Activated T-cell treated with anti-CD3 and anti-CD28 coated beads for 1 hour (primary cell): ENCODE measurements around the gene GGA1.
"Not testable (repeated sequence)": the region's sequence is repeated elsewhere in the genome, so short reads cannot be mapped to it uniquely, and the experiment has no call there.

Source experiments
- DNase-seq: peaks from one replicate; pipeline ENCODE4 v3.0.0-alpha.2; 2020; ENCODE audit warnings: low read depth

Gene GGA1

DNA sequence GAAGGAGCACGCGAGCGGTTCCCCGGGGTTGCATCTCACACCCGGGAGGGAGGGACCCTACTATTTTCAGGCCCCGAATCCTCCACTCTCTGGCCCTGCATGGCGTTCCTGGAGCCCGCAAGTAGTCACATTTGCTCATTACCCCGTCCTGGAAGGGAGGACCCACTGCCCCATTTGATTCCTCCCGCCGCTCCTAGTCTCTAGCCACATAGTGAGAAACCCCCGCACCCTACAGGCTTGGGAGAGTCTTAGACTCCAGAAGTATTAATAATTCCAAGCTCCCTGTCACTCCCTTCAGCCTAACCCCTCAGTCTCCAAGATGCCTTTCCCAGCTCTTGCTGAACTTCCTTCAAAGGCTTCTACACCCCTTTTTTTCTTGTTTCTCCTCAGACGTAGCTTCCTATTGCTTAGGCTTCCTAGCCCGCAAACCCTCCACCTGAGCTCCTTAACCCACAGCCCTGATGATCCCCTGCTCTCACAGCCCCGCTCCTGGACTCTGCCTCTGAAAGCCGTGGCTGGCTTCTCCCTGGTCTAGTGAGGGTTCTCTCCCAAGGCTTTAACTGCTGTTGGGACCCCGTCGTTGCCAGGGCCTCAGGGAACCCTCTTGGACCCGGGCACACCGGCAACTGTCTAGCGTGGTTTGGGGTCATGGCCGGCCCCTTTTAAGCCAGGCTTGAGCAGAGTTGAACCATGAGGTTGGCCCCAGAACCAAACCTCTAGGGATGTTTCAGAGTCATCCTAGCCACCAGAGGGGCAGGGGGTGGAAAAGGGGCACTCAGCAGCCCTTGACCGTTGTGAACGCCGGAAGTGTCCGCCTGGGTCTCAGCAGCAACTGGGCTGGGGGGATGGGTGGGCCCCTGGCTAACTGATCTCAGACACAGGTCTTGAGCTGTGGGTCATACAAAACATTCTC lies 862 bp downstream of the GGA1 start:
- no peak for DNase-seq

DNA sequence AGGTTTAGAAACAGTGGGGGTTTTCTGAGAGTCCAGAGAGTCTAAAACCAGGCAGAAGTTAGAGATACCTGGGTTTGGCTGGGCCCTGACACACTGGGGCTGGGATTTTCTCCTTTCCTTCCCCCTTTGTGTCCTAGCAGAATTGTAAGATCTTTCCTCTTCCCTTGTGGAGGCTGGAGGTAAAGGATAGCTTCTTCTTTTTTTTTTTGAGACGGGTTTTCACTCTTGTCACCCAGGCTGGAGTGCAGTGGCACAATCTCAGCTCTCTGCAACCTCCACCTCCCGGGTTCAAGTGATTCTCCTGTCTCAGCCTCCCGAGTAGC lies 1.5 kb downstream of the GGA1 start:
- not testable (repeated sequence) for DNase-seq

- no peak for DNase-seq
Measured at GRCh38 chr22:37610480-37611129, 2.0 kb downstream of the GGA1 start.

GRCh38 chr22:37611207-37611606 lies 2.6 kb downstream of the GGA1 start:
- DNase-seq, result no peak

DNA sequence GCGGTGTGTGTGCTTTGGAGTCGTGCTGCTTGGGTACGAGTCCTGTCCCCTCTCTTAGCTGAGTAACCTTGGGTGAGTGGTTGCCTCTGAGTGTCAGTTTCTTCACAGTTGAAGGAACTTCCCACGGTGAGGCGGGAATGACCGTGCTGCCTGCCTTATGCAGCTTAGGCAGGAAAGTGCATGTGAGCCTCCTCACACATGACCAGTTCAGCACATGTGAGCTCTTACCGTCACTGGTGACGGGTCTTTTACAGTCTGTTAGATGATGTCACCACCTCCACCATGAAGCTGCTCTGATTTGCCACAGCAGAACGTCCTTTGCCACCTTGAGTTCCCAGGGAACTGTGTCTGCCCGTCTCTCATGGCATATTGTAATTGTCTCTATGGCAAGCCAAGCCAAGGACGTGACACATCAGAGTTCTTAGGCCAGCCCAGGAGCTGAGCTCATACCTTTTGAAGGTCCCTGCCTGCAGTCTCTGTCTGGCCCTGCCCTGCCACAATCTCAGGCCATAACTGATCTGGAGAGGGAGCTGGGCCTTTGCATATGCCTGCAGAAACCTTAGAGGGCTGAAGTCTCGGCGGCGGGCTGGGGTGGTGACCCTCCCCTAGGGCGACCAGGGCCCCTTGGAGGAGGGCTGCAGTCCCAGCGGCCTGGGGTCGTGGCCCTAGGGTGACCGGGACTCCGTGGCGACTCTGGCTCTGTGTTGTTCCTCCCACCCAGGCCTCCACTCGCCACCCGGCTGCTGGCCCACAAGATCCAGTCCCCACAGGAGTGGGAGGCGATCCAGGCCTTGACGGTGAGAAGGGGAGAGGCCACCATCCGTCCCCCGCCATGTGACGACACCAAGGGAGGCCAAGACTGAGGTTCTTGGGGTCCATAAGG lies 7.8 kb downstream of the GGA1 start:
- no peak for DNase-seq

- DNase-seq, result no peak
Measured at GRCh38 chr22:37617431-37617830, 8.8 kb downstream of the GGA1 start.

DNA sequence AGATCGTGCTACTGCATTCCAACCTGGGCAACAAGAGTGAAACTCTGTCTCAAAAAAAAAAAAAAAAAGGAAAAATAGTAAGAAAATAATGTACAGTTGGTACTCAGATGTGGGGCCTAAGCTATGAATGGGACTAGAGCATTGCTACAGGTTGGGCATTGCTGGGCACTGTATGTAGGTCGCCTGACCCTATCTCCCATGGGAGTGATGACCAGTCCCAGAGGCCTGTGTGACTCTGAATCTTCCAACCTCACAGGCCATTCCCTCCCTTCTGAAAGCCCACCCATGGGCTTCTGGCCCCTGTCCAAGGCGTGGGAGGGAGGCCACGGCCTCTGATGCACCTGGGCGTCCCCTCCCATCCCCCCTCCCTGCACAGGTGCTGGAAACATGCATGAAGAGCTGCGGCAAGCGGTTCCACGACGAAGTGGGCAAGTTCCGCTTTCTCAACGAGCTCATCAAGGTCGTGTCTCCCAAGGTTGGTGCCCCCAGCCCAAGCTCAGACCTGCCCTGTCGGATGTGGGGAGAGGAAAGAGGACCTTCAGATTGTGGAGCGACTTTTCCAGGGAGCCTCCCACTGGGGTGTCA lies 9.5 kb downstream of the GGA1 start:
- no peak for DNase-seq

GRCh38 chr22:37618674-37619073 lies 10.0 kb downstream of the GGA1 start:
- DNase-seq, result no peak

DNA sequence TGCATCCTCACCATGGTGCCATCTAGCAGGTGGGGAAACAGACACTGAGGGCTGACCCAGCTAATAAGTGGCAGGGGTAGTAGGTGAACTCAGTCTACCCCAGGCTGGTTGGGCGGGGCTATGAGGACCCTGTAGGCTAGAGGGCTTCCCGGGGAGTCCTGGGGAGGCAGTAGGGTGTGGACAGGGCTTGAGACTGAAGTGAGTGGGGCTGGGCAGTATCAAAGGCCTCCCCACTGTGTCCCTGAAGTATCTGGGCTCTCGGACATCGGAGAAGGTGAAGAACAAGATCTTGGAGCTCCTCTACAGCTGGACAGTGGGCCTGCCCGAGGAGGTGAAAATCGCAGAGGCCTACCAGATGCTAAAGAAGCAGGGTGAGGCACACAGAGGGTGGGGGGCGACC lies 11.4 kb downstream of the GGA1 start:
- DNase-seq, result no peak

- no peak for DNase-seq
Measured at GRCh38 chr22:37621352-37621860, 12.8 kb downstream of the GGA1 start.

DNA sequence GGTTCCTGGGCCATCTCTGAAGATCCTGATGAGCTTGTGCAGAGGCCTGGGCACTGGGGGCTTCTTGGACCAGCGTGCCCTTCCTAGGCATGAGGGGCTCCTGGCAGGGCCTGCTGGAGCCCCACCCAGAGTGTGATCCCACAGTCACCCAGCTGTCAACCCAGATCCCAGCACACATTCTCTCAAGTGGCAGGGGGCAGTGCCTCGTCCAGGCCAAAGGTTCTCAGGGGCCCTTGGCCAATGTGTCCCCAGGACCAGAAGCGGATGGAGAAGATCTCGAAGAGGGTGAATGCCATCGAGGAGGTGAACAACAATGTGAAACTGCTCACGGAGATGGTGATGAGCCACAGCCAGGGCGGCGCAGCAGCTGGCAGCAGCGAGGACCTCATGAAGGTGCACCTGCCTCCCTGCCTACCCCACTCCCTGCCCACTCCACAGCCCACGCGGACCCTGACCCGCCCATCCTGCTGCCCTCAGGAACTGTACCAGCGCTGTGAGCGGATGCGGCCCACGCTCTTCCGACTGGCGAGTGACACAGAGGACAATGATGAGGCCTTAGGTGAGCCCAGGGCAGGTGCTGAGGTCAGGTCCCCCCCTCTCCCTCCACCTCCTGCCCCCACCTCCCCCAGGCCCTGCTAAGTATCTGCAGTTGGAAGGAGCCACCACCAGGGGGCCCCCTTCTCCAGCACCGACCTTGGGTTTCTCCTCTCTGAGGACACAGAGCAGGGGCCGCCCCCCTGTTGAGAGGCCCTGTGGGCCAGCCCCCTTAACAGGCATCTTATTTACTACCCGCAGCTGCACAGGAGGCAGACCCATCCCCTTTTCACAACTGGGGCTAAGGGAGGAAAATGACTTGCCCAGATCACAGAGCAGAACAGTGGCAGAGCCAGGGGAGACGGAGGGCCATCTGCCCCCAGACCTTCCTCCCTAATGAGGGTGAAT lies 14.7 kb downstream of the GGA1 start:
- DNase-seq, result peak; percentile 67

GRCh38 chr22:37624017-37624365 lies 15.4 kb downstream of the GGA1 start:
- no peak for DNase-seq

DNA sequence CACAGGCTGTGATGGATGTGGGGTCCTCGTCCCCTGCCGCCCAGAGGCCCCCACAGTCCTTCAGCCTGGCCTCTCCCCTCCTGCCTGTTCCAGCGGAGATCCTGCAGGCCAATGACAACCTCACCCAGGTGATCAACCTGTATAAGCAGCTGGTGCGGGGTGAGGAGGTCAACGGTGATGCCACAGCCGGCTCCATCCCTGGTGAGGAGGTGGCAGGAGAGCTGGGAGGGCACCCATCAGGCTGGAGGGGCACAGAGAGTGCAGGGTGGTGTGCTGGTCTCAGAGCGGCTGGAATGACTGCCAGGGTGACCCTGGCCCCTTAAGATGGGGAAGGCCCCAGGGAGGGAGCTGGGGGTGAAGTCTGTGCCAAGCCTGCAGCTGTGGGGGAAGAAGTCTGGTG lies 16.2 kb downstream of the GGA1 start:
- no peak for DNase-seq

DNA sequence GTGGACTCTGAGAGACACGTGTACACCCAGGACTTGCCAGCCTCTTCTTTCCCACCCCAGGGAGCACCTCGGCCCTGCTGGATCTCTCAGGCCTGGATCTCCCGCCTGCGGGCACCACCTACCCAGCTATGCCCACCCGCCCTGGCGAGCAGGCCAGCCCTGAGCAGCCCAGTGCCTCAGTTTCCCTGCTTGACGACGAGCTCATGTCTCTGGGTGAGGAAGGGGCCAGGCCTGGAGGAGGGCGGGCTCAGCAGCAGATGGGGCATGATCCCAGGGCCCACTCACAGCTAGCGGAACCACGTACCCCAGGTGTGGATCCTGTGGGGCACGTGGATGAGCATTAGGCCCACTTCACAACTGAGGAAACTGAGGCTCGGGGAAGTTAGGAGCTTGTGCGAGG lies 17.1 kb downstream of the GGA1 start:
- DNase-seq, result no peak

- no peak for DNase-seq
Measured at GRCh38 chr22:37626144-37626543, 17.5 kb downstream of the GGA1 start.

DNA sequence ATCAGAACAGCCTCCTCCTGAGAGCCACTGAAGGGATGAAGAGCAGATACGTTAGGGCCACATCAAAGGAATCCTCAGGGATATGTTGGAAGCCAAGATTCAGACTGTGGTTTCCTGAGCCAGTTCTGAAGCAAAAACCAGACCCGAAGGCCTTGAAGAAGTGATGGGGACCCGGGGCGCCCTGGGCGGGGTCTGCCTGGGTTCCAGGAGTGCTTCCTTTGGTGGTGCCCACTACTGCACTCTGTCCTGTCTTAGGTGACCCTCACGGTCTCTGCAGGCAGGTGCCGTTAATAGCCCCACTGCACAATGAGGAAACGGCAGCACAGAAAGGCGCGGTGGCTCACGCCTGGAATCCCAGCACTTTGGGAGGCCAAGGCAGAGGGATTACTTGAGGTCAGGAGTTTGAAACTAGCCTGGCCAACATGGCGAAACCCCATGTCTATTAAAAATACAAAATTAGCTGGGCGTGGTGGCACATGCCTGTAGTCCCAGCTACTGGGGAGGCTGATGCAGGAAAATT lies 18.0 kb downstream of the GGA1 start:
- no peak for DNase-seq

GRCh38 chr22:37627121-37627520 lies 18.5 kb downstream of the GGA1 start:
- no peak for DNase-seq

DNA sequence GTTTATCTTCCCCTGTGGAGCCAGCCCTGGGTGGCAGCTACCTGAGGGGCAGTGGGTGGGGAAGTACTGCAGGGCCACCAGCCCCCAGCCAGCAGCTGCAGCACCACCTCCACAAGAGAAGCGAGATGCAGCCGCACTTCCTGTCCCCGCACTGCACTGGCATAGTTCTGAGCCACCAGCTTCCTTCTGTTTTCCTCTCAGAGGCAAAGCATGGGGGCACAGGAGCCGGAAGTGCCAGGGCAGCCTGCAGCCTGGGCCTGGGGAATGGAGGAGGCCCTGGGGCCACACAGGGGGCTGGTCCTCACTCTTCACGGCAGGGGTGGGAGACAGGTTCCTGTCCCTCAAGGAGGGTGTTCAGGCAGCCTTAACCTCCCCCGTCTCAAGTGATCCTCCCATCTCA lies 18.9 kb downstream of the GGA1 start:
- DNase-seq, result peak; percentile 43

DNA sequence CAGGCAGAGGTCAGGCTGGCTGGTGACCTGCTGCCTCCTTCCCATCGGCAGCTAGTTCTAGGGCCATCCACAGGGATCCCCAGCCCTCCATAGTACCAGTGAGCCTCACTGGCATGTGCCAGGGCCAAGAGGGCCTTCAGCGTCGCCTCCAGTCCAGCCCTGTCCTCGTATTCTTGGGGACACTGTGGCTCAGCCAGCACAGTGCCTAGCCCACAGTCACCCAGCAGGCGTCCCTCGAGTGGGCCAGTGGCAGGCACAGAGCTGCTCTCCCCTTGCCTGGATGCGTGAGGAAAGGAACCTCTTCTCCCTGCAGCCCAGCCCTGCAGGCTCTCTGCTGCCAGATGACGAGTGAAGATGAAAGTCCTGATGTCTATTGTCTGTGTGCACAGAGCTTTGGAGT lies 20.2 kb downstream of the GGA1 start:
- DNase-seq, result no peak

GRCh38 chr22:37629928-37630327 lies 21.3 kb downstream of the GGA1 start:
- no peak for DNase-seq
